ENCODE measurements around the gene INTS13.

DNA sequence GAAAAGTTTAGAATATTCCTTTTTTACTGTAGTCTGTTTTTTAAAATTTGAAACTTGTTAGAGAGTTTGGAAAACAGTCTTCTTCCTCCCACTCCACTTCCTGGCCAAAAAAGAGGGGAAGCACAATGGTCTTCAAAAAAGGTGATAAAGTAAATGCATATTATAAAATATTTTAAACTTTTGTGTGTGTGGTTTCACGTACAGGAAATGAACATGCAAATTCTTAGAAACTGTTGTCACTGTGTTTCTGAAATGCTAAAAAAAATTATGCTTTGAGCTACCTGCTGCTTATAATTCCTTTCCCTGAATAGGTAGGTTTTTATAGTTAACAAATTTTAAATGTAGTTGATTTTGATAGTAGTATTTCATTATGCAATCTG, 3.4 kb upstream of the INTS13 start:
- TF ChIP-seq, protein P1, sequence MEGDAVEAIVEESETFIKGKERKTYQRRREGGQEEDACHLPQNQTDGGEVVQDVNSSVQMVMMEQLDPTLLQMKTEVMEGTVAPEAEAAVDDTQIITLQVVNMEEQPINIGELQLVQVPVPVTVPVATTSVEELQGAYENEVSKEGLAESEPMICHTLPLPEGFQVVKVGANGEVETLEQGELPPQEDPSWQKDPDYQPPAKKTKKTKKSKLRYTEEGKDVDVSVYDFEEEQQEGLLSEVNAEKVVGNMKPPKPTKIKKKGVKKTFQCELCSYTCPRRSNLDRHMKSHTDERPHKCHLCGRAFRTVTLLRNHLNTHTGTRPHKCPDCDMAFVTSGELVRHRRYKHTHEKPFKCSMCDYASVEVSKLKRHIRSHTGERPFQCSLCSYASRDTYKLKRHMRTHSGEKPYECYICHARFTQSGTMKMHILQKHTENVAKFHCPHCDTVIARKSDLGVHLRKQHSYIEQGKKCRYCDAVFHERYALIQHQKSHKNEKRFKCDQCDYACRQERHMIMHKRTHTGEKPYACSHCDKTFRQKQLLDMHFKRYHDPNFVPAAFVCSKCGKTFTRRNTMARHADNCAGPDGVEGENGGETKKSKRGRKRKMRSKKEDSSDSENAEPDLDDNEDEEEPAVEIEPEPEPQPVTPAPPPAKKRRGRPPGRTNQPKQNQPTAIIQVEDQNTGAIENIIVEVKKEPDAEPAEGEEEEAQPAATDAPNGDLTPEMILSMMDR (IDR thresholded peaks at IDR 0.05), result no peak
- TF ChIP-seq POLR2A (IDR thresholded peaks at IDR 0.05), result no peak
